MCF 10A (cell line): ENCODE data around the gene MRPL9. TPM values are rescaled to one million over a fixed set of nuclear protein-coding genes. Genes with fewer than 3 reads are reported as not detected.
A peak's percentile ranks its signal among the peaks of the same experiment; 100 is the strongest.
"Not testable (repeated sequence)": the region's sequence is repeated elsewhere in the genome, so short reads cannot be mapped to it uniquely, and the experiment has no call there.

Experiments
- BruUV-seq: library from RNA; stranded (reverse); fragments of 400-500 nt; replicated peaks from 2 replicates; lab custom pipeline; 2021; lab: Mats Ljungman, UMichigan
- CTCF ChIA-PET: fragments of 300-600 bp; sonication (Branson Sonifier 250); formaldehyde crosslinking; extraction: SDS; loops from one replicate; lab custom pipeline; 2021; ENCODE audit warnings: antibody characterized with exemption, inconsistent platforms; lab: Yijun Ruan, JAX
- POLR2A ChIA-PET: fragments of 300-600, 350-650 bp; sonication (Branson Sonifier 250); formaldehyde crosslinking; extraction: SDS; loops from one replicate; lab custom pipeline; 2020; ENCODE audit warnings: antibody characterized with exemption, inconsistent platforms; lab: Yijun Ruan, JAX
- DNase-seq: peaks from one replicate; pipeline ENCODE4 v3.0.0-alpha.2; 2018; ENCODE audit not compliant: unreplicated experiment
- H3K27ac Mint-ChIP-seq: one replicate; pipeline ENCODE4 v1.8.0; 2022; ENCODE audit warnings: mild to moderate bottlenecking, low read depth, mixed read lengths; ENCODE audit not compliant: unreplicated experiment
- H3K27me3 Mint-ChIP-seq: one replicate; pipeline ENCODE4 v1.8.0; 2022; ENCODE audit warnings: mixed read lengths; ENCODE audit not compliant: insufficient read depth, unreplicated experiment
- H3K36me3 Mint-ChIP-seq: one replicate; pipeline ENCODE4 v1.8.0; 2022; ENCODE audit warnings: mild to moderate bottlenecking, moderate library complexity, mixed read lengths; ENCODE audit not compliant: insufficient read depth, unreplicated experiment
- H3K4me1 Mint-ChIP-seq: one replicate; pipeline ENCODE4 v1.8.0; 2022; ENCODE audit warnings: mixed read lengths; ENCODE audit not compliant: insufficient read depth, unreplicated experiment
- H3K4me3 Mint-ChIP-seq: one replicate; pipeline ENCODE4 v1.8.0; 2022; ENCODE audit warnings: mild to moderate bottlenecking, moderate library complexity, mixed read lengths; ENCODE audit not compliant: unreplicated experiment
- H3K9me3 Mint-ChIP-seq: one replicate; pipeline ENCODE4 v1.8.0; 2022; ENCODE audit warnings: mixed read lengths; ENCODE audit not compliant: unreplicated experiment
- intact Hi-C: fragments of 100-400 bp; cut with micrococcal nuclease; formaldehyde crosslinking; loops from 2 replicates; pipeline ENCODE4 v1.14.1; 2022
- total RNA-seq: library from RNA; stranded (reverse); gene quantifications from 2 replicates; pipeline ENCODE4 v1.2.3, GENCODE V29; 2022
- TF ChIP-seq, protein P1 (sequence below): fragments of 200-600 bp; IDR thresholded peaks from one replicate; pipeline ENCODE4 v1.8.0; 2022; ENCODE audit warnings: antibody characterized with exemption, mild to moderate bottlenecking; ENCODE audit not compliant: unreplicated experiment

The MRPL9 gene
- total RNA-seq, 1 experiment from 2014 or later, result 146 TPM

DNA sequence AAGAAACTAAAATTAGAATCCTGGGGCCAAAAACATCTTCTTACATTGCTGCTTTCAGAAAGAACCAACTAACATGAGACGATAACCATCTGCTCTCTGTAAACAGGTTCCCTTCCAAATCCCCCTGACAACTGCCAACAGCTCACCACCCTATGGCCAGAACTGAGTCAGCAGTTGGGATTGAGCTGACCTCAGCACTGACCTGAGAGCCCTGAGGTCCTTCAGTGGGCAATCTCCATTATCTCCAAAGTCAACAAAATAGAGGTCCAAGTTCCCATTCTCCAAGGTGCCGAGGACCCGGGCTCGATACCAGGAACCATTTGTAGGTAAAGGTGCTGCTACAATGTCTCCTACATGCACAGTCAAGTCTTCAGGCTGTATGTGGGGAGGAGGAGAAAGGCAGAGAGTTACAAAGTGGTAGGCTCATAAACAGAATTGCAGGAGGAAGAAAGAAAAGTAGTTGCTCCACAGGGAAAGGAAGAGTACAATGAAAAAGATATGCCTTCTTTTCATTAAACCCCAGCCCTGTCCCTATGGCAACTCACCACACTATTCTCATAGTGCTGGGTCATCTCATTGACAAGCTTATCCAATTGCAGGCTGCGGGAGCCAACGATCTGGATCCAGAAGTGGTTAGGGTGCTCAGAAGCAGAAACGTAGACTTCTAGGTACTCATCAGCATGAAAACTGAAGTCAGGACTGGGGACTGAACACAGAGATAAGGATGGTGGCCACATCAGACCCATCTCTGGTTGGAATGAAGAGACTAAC is 12.8 kb upstream of the MRPL9 start:
- H3K36me3 Mint-ChIP-seq, result no peaks in the 10 kb centered on the region
- H3K27ac Mint-ChIP-seq, result no peak overlapping the region
- ChIA-PET CTCF (interaction anchor here (0.5 to 1.8 kb wide), 6 partner anchors 9 to 182 kb away, joined by 3 to 7 read pairs (median 4); partner anchors contain the start of gene TDRKH), POLR2A (interaction anchor here (0.7 to 1.3 kb wide), 3 partner anchors 12 to 55 kb away, joined by 3 to 5 read pairs (median 4); no protein-coding TSS in a partner anchor)
- H3K4me1 Mint-ChIP-seq, result peaks cover 6% of the 10 kb centered on the region
- no peaks in the 10 kb centered on the region for H3K27me3 Mint-ChIP-seq
- no peak overlapping the region for H3K4me3 Mint-ChIP-seq
- no peak for DNase-seq
- intact Hi-C loops, result no loop called here
- no peaks in the 10 kb centered on the region for H3K9me3 Mint-ChIP-seq
- no TSS peak for BruUV-seq
- TF ChIP-seq, protein P1, sequence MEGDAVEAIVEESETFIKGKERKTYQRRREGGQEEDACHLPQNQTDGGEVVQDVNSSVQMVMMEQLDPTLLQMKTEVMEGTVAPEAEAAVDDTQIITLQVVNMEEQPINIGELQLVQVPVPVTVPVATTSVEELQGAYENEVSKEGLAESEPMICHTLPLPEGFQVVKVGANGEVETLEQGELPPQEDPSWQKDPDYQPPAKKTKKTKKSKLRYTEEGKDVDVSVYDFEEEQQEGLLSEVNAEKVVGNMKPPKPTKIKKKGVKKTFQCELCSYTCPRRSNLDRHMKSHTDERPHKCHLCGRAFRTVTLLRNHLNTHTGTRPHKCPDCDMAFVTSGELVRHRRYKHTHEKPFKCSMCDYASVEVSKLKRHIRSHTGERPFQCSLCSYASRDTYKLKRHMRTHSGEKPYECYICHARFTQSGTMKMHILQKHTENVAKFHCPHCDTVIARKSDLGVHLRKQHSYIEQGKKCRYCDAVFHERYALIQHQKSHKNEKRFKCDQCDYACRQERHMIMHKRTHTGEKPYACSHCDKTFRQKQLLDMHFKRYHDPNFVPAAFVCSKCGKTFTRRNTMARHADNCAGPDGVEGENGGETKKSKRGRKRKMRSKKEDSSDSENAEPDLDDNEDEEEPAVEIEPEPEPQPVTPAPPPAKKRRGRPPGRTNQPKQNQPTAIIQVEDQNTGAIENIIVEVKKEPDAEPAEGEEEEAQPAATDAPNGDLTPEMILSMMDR, result no peak

DNA sequence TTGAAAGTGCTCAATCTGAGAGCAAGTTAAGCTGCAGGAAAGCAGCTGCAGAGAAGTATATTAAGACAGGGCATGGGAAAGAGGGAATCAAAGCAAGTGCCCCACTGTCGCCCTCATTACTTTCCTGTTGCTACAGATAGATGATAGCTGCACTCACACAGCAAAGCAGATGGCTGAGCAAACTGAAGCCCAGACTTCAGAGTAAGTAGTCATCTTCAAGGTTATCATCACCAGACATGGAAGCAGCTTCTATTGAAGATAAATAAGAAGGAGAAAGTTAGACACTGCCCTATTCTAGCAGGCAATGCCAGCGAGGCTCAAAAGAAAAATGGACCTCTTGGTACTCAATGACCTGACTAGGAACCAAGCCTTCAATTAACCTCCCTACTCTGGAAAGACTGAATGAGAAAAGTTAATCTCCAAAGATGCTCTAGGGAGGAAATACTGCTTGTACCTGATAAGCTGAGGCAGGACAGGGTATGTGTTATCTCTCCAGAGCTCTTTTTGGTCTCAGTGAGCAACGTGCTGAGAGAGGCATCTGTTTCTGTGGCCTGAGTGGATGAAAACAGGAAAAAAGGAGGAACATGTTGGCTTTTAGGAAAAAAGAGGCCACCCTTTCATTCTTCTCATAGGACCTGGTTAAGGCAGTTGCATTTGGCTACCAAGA is 11.1 kb upstream of the MRPL9 start:
- ChIA-PET CTCF (interaction anchor here (0.6 to 2.6 kb wide), 9 partner anchors 40 to 374 kb away, joined by 3 to 10 read pairs (median 3); partner anchors contain the start of gene THEM4), POLR2A (interaction anchor here (0.6 to 4.7 kb wide), 9 partner anchors 11 to 375 kb away, joined by 3 to 56 read pairs (median 4); partner anchors contain the start of genes MRPL9 and PSMB4)
- no peak overlapping the region for H3K4me3 Mint-ChIP-seq
- H3K36me3 Mint-ChIP-seq, result no peaks in the 10 kb centered on the region
- TF ChIP-seq, protein P1, result no peak
- intact Hi-C loops, result no loop called here
- H3K4me1 Mint-ChIP-seq, result peaks cover 6% of the 10 kb centered on the region
- no TSS peak for BruUV-seq
- peak overlapping the region; percentile 2 for H3K27ac Mint-ChIP-seq
- no peaks in the 10 kb centered on the region for H3K27me3 Mint-ChIP-seq
- H3K9me3 Mint-ChIP-seq, result no peaks in the 10 kb centered on the region
- no peak for DNase-seq

DNA sequence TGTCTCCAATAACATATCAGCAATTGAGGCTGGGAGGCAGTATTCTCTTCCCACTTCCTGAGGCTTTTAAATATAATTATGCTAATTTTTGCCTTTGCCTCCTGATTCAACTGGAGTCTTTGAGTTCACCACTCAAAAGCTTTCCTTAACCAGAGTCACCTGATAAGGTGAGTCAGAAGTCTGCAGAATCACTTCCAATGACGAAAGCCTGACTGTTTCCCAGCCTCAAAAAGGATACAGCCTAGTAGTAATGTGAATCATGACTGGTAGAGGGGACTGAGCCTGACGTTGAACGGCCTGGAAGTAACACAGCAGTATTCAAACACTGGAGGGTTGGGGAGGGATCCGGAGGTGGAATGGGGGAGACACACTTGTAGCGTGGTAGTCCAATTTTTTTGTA is 10.4 kb upstream of the MRPL9 start:
- no TSS peak for BruUV-seq
- DNase-seq, result peak; percentile 83
- peaks cover 6% of the 10 kb centered on the region for H3K4me1 Mint-ChIP-seq

DNA sequence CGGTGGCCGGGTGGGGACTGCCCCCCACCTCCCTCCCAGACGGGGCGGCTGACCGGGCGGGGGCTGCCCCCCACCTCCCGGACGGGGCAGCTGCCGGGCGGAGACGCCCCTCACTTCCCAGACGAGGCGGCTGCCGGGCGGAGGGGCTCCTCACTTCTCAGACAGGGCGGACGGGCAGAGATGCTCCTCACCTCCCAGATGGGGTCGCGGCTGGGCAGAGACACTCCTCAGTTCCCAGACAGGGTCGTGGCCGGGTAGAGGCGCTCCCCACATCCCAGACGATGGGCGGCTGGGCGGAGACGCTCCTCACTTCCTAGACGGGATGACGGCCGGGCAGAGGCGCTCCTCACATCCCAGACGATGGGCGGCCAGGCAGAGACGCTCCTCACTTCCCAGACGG is 6.0 kb upstream of the MRPL9 start:
- H3K36me3 Mint-ChIP-seq, H3K27me3 Mint-ChIP-seq, H3K9me3 Mint-ChIP-seq, CTCF ChIA-PET, H3K4me3 Mint-ChIP-seq, BruUV-seq, POLR2A ChIA-PET, H3K27ac Mint-ChIP-seq, DNase-seq, intact Hi-C loops: not testable (repeated sequence)
- H3K4me1 Mint-ChIP-seq, result peaks cover 18% of the 10 kb centered on the region

More for the DNA sequence above, 10.4 kb upstream of the MRPL9 start:
- no peaks in the 10 kb centered on the region for H3K27me3 Mint-ChIP-seq
- TF ChIP-seq, protein P1, result no peak
- CTCF ChIA-PET, result interaction anchor here (0.6 to 2.6 kb wide), 6 partner anchors 19 to 373 kb away, joined by 3 to 10 read pairs (median 3); no protein-coding TSS in a partner anchor
- intact Hi-C loops, result no loop called here
- POLR2A ChIA-PET, result interaction anchor here (0.6 to 4.7 kb wide), 10 partner anchors 10 to 1344 kb away, joined by 3 to 56 read pairs (median 4); partner anchors contain the start of genes MRPL9, PSMB4 and PSMD4
- H3K36me3 Mint-ChIP-seq, result no peaks in the 10 kb centered on the region
- no peak overlapping the region for H3K4me3 Mint-ChIP-seq
- no peaks in the 10 kb centered on the region for H3K9me3 Mint-ChIP-seq
- H3K27ac Mint-ChIP-seq, result peak overlapping the region; percentile 2

DNA sequence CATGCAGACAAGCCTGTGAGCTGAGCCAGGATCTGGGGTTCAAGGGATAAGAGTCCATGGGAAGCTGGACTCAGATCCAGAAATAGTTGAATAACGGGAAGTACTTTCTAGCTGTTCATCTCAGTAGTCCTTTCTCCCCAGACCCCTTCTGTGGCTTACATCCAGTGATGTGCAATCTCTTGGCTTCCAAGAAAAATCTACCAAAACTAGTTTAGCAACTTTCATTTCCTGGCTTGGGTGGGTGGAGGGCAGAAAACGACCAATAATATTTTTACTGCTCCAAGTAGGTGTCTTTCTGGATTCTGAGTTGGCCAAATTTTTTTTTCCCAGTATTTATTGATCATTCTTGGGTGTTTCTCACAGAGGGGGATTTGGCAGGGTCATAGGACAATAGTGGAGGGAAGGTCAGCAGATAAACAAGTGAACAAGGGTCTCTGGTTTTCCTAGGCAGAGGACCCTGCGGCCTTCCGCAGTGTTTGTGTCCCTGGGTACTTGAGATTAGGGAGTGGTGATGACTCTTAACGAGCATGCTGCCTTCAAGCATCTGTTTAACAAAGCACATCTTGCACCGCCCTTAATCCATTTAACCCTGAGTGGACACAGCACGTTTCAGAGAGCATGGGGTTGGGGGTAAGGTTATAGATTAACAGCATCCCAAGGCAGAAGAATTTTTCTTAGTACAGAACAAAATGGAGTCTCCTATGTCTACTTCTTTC is 5.2 kb upstream of the MRPL9 start:
- H3K27me3 Mint-ChIP-seq, H3K36me3 Mint-ChIP-seq, DNase-seq, intact Hi-C loops, H3K9me3 Mint-ChIP-seq, H3K27ac Mint-ChIP-seq, H3K4me3 Mint-ChIP-seq, POLR2A ChIA-PET, BruUV-seq: not testable (repeated sequence)
- peaks cover 17% of the 10 kb centered on the region for H3K4me1 Mint-ChIP-seq
- CTCF ChIA-PET, result interaction anchor here (0.9 kb wide), 1 partner anchor 114 kb away, joined by 3 read pairs; no protein-coding TSS in a partner anchor
